Gastroesophageal sphincter (tissue), 3 donors: ENCODE measurements around the gene CLSTN2.

Experiments
- POLR2AphosphoS5 ChIP-seq: sonication (generic); formaldehyde crosslinking; IDR thresholded peaks from one replicate; pipeline ENCODE4 v1.6.1; 2017; ENCODE audit warnings: antibody characterized with exemption
- TF ChIP-seq, protein P1 (sequence below), 4 experiments: fragments of 200-600 bp in 2 of 4; fragments of 450-650 bp in 2 of 4; sonication (generic) in 1 of 4; IDR thresholded peaks; one replicate each; pipeline ENCODE4 v1.5.1; 2017 to 2019; ENCODE audit warnings: antibody characterized with exemption in 4 of 4, mild to moderate bottlenecking in 2 of 4, moderate library complexity in 2 of 4

DNA sequence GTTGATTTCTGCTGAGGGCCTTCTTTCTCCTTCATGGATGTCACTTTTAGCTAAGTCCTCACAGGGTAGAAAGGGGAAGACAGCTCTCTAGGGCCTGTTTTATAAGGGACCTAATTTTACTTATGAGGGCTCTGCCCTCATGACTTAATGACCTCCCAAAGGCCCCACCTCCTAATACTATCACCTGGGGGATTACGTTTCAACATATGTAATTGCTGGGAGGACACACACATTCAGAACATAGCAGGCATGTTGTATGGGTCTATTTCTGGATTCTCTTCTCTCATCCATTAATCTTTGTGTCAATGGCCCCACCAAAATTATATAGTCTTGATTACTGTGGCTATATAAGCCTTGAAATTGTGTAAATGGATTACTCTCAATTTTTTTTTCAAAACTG lies 255.0 kb downstream of the CLSTN2 start:
- TF ChIP-seq, protein P1, sequence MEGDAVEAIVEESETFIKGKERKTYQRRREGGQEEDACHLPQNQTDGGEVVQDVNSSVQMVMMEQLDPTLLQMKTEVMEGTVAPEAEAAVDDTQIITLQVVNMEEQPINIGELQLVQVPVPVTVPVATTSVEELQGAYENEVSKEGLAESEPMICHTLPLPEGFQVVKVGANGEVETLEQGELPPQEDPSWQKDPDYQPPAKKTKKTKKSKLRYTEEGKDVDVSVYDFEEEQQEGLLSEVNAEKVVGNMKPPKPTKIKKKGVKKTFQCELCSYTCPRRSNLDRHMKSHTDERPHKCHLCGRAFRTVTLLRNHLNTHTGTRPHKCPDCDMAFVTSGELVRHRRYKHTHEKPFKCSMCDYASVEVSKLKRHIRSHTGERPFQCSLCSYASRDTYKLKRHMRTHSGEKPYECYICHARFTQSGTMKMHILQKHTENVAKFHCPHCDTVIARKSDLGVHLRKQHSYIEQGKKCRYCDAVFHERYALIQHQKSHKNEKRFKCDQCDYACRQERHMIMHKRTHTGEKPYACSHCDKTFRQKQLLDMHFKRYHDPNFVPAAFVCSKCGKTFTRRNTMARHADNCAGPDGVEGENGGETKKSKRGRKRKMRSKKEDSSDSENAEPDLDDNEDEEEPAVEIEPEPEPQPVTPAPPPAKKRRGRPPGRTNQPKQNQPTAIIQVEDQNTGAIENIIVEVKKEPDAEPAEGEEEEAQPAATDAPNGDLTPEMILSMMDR (IDR thresholded peaks at IDR 0.05), result no peak
- no peak for TF ChIP-seq POLR2AphosphoS5
